AG04449 (cell line): ENCODE measurements around the gene RBBP8.

Experiments
- CTCF ChIA-PET: fragments of 350-600 bp; formaldehyde crosslinking; extraction: SDS; loops from one replicate; lab custom pipeline; 2021; ENCODE audit warnings: antibody characterized with exemption; lab: Yijun Ruan, JAX
- POLR2A ChIA-PET: fragments of 400-600, 350-600 bp; formaldehyde crosslinking; extraction: SDS; loops from one replicate; lab custom pipeline; 2020; ENCODE audit warnings: antibody characterized with exemption, inconsistent platforms; lab: Yijun Ruan, JAX
- DNase-seq: peaks from one replicate; pipeline ENCODE4 v3.0.0-alpha.2; 2010; ENCODE audit warnings: low read depth, low spot score
- H3K4me3 ChIP-seq: 2 replicates; pipeline ENCODE4 v1.5.1; 2011; ENCODE audit warnings: low read depth, mild to moderate bottlenecking, control low read depth, low read length
- TF ChIP-seq, protein P1 (sequence below): IDR thresholded peaks from one replicate; pipeline ENCODE4 v1.5.1; 2011; ENCODE audit warnings: mild to moderate bottlenecking, moderate library complexity, low read length, control low read depth, inconsistent platforms; ENCODE audit not compliant: insufficient read depth; ENCODE audit errors: missing control alignments

Gene RBBP8

GRCh38 chr18:23053776-23054457, 120.8 kb downstream of the RBBP8 start:
- POLR2A ChIA-PET: no interaction called here
- TF ChIP-seq, protein P1, sequence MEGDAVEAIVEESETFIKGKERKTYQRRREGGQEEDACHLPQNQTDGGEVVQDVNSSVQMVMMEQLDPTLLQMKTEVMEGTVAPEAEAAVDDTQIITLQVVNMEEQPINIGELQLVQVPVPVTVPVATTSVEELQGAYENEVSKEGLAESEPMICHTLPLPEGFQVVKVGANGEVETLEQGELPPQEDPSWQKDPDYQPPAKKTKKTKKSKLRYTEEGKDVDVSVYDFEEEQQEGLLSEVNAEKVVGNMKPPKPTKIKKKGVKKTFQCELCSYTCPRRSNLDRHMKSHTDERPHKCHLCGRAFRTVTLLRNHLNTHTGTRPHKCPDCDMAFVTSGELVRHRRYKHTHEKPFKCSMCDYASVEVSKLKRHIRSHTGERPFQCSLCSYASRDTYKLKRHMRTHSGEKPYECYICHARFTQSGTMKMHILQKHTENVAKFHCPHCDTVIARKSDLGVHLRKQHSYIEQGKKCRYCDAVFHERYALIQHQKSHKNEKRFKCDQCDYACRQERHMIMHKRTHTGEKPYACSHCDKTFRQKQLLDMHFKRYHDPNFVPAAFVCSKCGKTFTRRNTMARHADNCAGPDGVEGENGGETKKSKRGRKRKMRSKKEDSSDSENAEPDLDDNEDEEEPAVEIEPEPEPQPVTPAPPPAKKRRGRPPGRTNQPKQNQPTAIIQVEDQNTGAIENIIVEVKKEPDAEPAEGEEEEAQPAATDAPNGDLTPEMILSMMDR: peak; percentile 51
- no peak for DNase-seq
- no peak overlapping the region for H3K4me3 ChIP-seq
- CTCF ChIA-PET: interaction anchor here (0.9 kb wide), 1 partner anchor 59 kb away, joined by 3 read pairs; no protein-coding TSS in a partner anchor

- POLR2A ChIA-PET: no interaction called here
- TF ChIP-seq, protein P1: no peak
These were observed 121.4 kb downstream of the RBBP8 start for GRCh38 chr18:23054553-23054952.

GRCh38 chr18:23056315-23056714, 123.2 kb downstream of the RBBP8 start:
- CTCF ChIA-PET: interaction anchor here (1.2 to 1.5 kb wide), 2 partner anchors 25 to 75 kb away, joined by 3 to 4 read pairs; no protein-coding TSS in a partner anchor
- POLR2A ChIA-PET: no interaction called here
- no peak overlapping the region for H3K4me3 ChIP-seq
- TF ChIP-seq, protein P1: no peak
- DNase-seq: no peak

More at GRCh38 chr18:23054553-23054952, 121.4 kb downstream of the RBBP8 start:
- no peak for DNase-seq
- CTCF ChIA-PET: interaction anchor here (0.6 to 0.9 kb wide), 2 partner anchors 18 to 58 kb away, joined by 3 read pairs; no protein-coding TSS in a partner anchor
- no peak overlapping the region for H3K4me3 ChIP-seq

- CTCF ChIA-PET: interaction anchor here (0.5 to 1.5 kb wide), 4 partner anchors 11 to 442 kb away, joined by 3 to 4 read pairs (median 3); no protein-coding TSS in a partner anchor
- TF ChIP-seq, protein P1: no peak
- H3K4me3 ChIP-seq: no peak overlapping the region
These were observed 124.0 kb downstream of the RBBP8 start for GRCh38 chr18:23057096-23057495.

GRCh38 chr18:23058746-23059415, 125.8 kb downstream of the RBBP8 start:
- TF ChIP-seq, protein P1: no peak
- ChIA-PET POLR2A (interaction anchor here (1.2 kb wide), 1 partner anchor 77 kb away, joined by 5 read pairs; the partner anchor contains the start of gene CABLES1), CTCF (interaction anchor here (1.2 to 1.7 kb wide), 2 partner anchors 27 to 353 kb away, joined by 3 to 7 read pairs; no protein-coding TSS in a partner anchor)

More at GRCh38 chr18:23057096-23057495, 124.0 kb downstream of the RBBP8 start:
- no peak for DNase-seq
- POLR2A ChIA-PET: no interaction called here

More at GRCh38 chr18:23058746-23059415, 125.8 kb downstream of the RBBP8 start:
- no peak overlapping the region for H3K4me3 ChIP-seq
- DNase-seq: no peak
